Adrenal gland (tissue), 12 donors: Measurements from ENCODE around the gene C13orf46. TPM values are rescaled to one million over a fixed set of nuclear protein-coding genes. Genes with fewer than 3 reads are reported as not detected.

Experiments used
- DNase-seq, 7 donors: peaks; one replicate each; pipeline ENCODE4 v3.0.0-alpha.2; 2019 to 2020
- H3K27ac ChIP-seq, 5 donors: fragments of 200-600 bp; sonication (generic) in 4 of 5; 1 replicate in 3 of 5; 2 replicates in 2 of 5; pipeline versions ENCODE4 v1.5.1 to v1.8.0; 2016 to 2020; ENCODE audit warnings: mild to moderate bottlenecking in 1 of 5
- H3K27me3 ChIP-seq: fragments of 200-600 bp; 2 replicates; pipeline ENCODE4 v1.8.0; 2021
- H3K36me3 ChIP-seq, 2 donors: fragments of 200-600 bp; replicated peaks in 1 of 2; 1 replicate in 1 of 2; 2 replicates in 1 of 2; pipeline versions ENCODE4 v1.5.1 to v1.8.0; 2018 to 2022
- H3K4me1 ChIP-seq, 2 donors: fragments of 200-600 bp; replicated peaks in 1 of 2; 1 replicate in 1 of 2; 2 replicates in 1 of 2; pipeline versions ENCODE4 v1.5.1 to v1.8.0; 2018 to 2021
- H3K4me3 ChIP-seq, 4 donors: fragments of 200-600 bp; sonication (generic) in 3 of 4; one replicate each; pipeline ENCODE4 v1.5.1; 2016 to 2018
- H3K9me3 ChIP-seq, 3 donors: fragments of 200-600 bp; sonication (generic) in 1 of 3; replicated peaks in 1 of 3; 1 replicate in 2 of 3; 2 replicates in 1 of 3; pipeline versions ENCODE4 v1.5.1 to v1.8.0; 2016 to 2021
- CTCF ChIP-seq, 6 experiments: fragments of 450-650 bp in 4 of 6; fragments of 200-600 bp in 2 of 6; sonication (generic) in 1 of 6; IDR thresholded peaks; 1 replicate in 5 of 6; 2 replicates in 1 of 6; pipeline versions ENCODE4 v1.5.1 to v1.8.0; 2016 to 2021; ENCODE audit warnings: antibody characterized with exemption in 6 of 6, mild to moderate bottlenecking in 2 of 6, moderate library complexity in 1 of 6
- POLR2A ChIP-seq, 2 donors: fragments of 450-650 bp; IDR thresholded peaks; one replicate each; pipeline ENCODE4 v1.6.1; 2017; ENCODE audit warnings: antibody characterized with exemption in 2 of 2, mild to moderate bottlenecking in 2 of 2, moderate library complexity in 1 of 2
- WGBS, 4 donors: extraction: QIAGEN DNeasy Blood & Tissue Kit in 2 of 4; methylation state at CpG; one replicate each; pipeline versions ENCODE4 v1.1.5 to v1.1.7; 2013 to 2017; 5-methylcytosine and 5-hydroxymethylcytosine counted together
- intact Hi-C, 2 donors: fragments of 100-400 bp; cut with DNase I; formaldehyde crosslinking; loops; one replicate each; pipeline versions ENCODE4 v1.14.1 to v1.15.0; 2022 to 2023
- polyA plus RNA-seq, 3 donors: library from polyadenylated mRNA; stranded (reverse); fragments of 200-250 nt in 2 of 3; fragments of 350-450 nt in 1 of 3; fragmentation: Illumina TruSeq in 1 of 3; extraction: RNeasy Lipid Tissue Mini Kit (QIAGEN cat#74804) in 1 of 3; gene quantifications; one replicate each; pipeline ENCODE4 v1.2.3, GENCODE V29; 2013 to 2014
- total RNA-seq, 9 donors: library from RNA; depleted of rRNA in 4 of 9; stranded (reverse); fragments of >200 nt in 4 of 9; fragments of 120-200 nt in 1 of 9; fragmentation: NEBNext Ultra II Directional in 1 of 9; extraction: Animal tissue kit (Norgen Biotek cat#: 25700) in 1 of 9; gene quantifications; one replicate each; pipeline versions ENCODE4 v1.1.0 to v1.2.4, GENCODE V29; 2013 to 2023
- donor health status: healthy with polysubstance abuse.
- donor health status: Bipolar disorder and iron deficiency.
- donor health status: DM: yes; HTN: yes; CAD: no.
- donor health status: DM: no; HTN: no; CAD: no.
- donor health status: DM: no; HTN: no; CAD: no.
- donor health status: DM: yes; HTN: yes; CAD: no.

Gene C13orf46
- total and polyA plus RNA-seq, 12 donors = 0.06 to 0.88 (median 0.19) TPM; not detected in 3

DNA sequence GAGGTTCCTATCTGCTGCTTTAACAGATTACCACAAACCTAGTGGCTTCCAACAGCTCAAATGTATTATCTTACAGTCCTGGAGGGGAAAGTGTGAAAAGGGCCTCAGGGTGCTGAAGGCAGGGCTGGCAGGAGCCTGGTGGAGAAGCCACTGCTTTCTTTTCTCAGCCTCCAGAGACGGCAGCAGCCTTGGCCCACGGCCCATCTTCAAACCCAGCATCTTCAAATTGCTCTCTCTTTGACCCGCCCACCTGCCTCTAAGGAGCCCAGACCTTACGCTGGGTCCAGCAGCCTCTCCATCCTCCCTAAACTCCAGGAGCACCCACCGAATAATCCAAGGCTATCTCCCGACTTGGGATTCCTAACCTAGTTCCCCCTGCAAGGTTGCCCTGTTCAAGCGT, 35.6 kb downstream of the C13orf46 start:
- TF ChIP-seq CTCF (IDR thresholded peaks at IDR 0.05) (no peak), POLR2A (IDR thresholded peaks at IDR 0.05) (no peak)
- Histone ChIP-seq H3K9me3 (no peaks in the 10 kb centered on the region), H3K27me3 (no peaks in the 10 kb centered on the region), H3K4me1 (no peaks in the 10 kb centered on the region), H3K36me3 (no peaks in the 10 kb centered on the region), H3K27ac (no peak overlapping the region), H3K4me3 (no peak overlapping the region)
- 67 to 81% (median 75%) methylated on average over 7 of the region's 7 CpGs for WGBS, 4 donors
- intact Hi-C loops = no loop called here
- DNase-seq = no peak

DNA sequence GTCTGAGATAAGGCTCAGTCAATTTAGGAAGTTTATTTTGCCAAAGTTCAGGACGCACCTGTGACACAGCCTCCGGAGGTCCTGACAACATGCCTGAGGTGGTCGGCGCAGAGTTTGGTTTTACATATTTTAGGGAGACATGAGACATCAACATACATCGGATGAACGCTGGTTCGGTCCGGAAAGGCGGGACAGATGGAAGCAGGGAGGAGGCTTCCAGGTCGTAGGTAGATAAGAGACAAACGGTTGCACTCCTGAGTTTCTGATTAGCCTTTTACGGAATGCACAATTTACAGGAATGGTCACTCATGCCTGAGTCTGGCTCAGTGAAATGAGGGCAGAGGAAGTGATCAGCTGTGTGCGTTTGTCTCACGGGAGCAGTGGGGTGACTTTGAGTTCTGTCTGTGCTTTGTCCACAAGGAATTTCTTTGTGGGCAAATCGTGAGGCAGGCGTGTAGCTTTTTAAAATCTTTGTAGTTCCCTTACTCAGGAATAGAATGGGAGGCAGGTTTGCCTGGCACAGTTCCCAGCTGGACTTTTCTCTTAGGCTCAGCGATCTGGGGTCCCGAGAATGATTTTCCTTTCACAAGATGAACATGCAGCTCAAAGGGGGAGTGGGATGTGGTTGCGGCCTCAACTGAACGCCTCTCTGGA, 36.2 kb downstream of the C13orf46 start:
- H3K4me1 ChIP-seq = no peaks in the 10 kb centered on the region
- no peaks in the 10 kb centered on the region for H3K27me3 ChIP-seq
- intact Hi-C loops = no loop called here
- H3K36me3 ChIP-seq = no peaks in the 10 kb centered on the region
- WGBS, 4 donors = 78 to 83% (median 80%) methylated on average over 20 of the region's 20 CpGs
- TF ChIP-seq CTCF (IDR thresholded peaks at IDR 0.05) (no peak), POLR2A (IDR thresholded peaks at IDR 0.05) (no peak)
- no peak overlapping the region for H3K27ac ChIP-seq
- DNase-seq = no peak
- no peak overlapping the region for H3K4me3 ChIP-seq
- H3K9me3 ChIP-seq = no peaks in the 10 kb centered on the region

DNA sequence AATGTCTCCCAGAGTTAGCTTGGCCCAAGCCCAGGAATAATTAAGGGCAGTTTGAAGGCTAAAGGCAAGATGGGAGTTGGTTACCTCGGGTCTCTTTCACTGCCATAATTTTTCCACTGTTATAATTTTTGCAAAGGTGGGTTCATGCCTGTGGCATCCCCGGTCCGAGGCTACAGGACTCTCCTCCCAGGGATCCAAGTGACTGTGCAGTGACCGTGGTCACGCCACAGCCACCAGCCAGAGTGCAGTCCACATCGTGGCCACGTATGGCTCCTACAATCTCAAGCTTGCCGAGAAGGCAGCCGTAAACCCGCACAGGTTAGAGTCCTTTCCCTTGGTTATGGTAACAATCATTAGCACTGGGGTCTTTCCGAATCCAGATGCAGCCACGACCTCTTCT, 36.8 kb downstream of the C13orf46 start:
- Histone ChIP-seq H3K27me3 (no peaks in the 10 kb centered on the region), H3K36me3 (no peaks in the 10 kb centered on the region), H3K9me3 (no peaks in the 10 kb centered on the region), H3K4me3 (no peak overlapping the region), H3K4me1 (no peaks in the 10 kb centered on the region), H3K27ac (no peak overlapping the region)
- DNase-seq = no peak
- WGBS, 4 donors = 77 to 83% (median 81%) methylated on average over 12 of the region's 12 CpGs
- intact Hi-C loops = no loop called here
- TF ChIP-seq POLR2A (IDR thresholded peaks at IDR 0.05) (no peak), CTCF (IDR thresholded peaks at IDR 0.05) (no peak)

GRCh38 chr13:113936166-113936965, 37.5 kb downstream of the C13orf46 start:
- no peaks in the 10 kb centered on the region for H3K4me1 ChIP-seq
- H3K36me3 ChIP-seq = no peaks in the 10 kb centered on the region
- no peaks in the 10 kb centered on the region for H3K27me3 ChIP-seq
- TF ChIP-seq CTCF (IDR thresholded peaks at IDR 0.05) (no peak), POLR2A (IDR thresholded peaks at IDR 0.05) (no peak)
- intact Hi-C loops = no loop called here
- no peak for DNase-seq
- no peak overlapping the region for H3K4me3 ChIP-seq
- H3K9me3 ChIP-seq = no peaks in the 10 kb centered on the region
- no peak overlapping the region for H3K27ac ChIP-seq
- WGBS, 4 donors = 82 to 88% (median 87%) methylated on average over 19 to 25 of the region's 25 CpGs
